ENCODE measurements around the gene CAMK2A. TPM values are rescaled to one million over a fixed set of nuclear protein-coding genes. Genes with fewer than 3 reads are reported as not detected.

The CAMK2A gene
- total and polyA plus RNA-seq, 7 donors: 0.44 to 2.1 (median 0.64) TPM; not detected in 1

DNA sequence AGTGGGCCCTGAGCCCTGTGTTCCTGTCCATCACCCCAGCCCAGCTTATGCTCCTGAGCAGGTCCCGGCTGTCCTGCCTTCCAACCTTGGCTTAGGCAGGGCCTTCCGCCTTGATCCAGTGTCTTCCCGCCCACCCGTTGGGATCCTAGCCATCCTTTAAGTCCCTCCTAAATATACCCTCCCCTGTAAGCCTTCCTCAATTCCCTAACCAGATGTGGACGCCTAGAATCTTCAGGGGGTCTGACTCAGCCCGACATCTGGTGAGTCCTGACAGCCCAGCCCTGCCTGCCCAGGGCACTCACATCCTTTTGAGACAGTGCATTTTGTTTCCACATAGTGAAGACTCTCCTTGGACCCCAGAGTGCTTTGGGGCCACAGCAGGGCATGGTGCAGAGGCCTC, 76.0 kb downstream of the CAMK2A start:
- Histone ChIP-seq H3K4me3 (no peak overlapping the region), H3K9me3 (no peaks in the 10 kb centered on the region), H3K4me1 (peaks cover 0 to 7% (median 2%) of the 10 kb centered on the region in 4 donors), H3K36me3 (no peaks in the 10 kb centered on the region), H3K27me3 (peaks cover 0 to 3% (median 0%) of the 10 kb centered on the region in 3 donors), H3K27ac (no peak overlapping the region)
- DNase-seq: no peak
- TF ChIP-seq POLR2AphosphoS5 (IDR thresholded peaks at IDR 0.05): no peak
- TF ChIP-seq EP300 (IDR thresholded peaks at IDR 0.05): no peak
- TF ChIP-seq POLR2A (IDR thresholded peaks at IDR 0.05): no peak
- TF ChIP-seq, protein P1, sequence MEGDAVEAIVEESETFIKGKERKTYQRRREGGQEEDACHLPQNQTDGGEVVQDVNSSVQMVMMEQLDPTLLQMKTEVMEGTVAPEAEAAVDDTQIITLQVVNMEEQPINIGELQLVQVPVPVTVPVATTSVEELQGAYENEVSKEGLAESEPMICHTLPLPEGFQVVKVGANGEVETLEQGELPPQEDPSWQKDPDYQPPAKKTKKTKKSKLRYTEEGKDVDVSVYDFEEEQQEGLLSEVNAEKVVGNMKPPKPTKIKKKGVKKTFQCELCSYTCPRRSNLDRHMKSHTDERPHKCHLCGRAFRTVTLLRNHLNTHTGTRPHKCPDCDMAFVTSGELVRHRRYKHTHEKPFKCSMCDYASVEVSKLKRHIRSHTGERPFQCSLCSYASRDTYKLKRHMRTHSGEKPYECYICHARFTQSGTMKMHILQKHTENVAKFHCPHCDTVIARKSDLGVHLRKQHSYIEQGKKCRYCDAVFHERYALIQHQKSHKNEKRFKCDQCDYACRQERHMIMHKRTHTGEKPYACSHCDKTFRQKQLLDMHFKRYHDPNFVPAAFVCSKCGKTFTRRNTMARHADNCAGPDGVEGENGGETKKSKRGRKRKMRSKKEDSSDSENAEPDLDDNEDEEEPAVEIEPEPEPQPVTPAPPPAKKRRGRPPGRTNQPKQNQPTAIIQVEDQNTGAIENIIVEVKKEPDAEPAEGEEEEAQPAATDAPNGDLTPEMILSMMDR (IDR thresholded peaks at IDR 0.05): no peak
- WGBS, 2 donors: 81 to 86% methylated on average over 6 of the region's 6 CpGs
- intact Hi-C loops (cut with DNase I): loop anchor here (10.0 kb wide), 2 partner anchors 209 to 221 kb away; partner anchors contain the start of genes HMGXB3 and TIGD6

DNA sequence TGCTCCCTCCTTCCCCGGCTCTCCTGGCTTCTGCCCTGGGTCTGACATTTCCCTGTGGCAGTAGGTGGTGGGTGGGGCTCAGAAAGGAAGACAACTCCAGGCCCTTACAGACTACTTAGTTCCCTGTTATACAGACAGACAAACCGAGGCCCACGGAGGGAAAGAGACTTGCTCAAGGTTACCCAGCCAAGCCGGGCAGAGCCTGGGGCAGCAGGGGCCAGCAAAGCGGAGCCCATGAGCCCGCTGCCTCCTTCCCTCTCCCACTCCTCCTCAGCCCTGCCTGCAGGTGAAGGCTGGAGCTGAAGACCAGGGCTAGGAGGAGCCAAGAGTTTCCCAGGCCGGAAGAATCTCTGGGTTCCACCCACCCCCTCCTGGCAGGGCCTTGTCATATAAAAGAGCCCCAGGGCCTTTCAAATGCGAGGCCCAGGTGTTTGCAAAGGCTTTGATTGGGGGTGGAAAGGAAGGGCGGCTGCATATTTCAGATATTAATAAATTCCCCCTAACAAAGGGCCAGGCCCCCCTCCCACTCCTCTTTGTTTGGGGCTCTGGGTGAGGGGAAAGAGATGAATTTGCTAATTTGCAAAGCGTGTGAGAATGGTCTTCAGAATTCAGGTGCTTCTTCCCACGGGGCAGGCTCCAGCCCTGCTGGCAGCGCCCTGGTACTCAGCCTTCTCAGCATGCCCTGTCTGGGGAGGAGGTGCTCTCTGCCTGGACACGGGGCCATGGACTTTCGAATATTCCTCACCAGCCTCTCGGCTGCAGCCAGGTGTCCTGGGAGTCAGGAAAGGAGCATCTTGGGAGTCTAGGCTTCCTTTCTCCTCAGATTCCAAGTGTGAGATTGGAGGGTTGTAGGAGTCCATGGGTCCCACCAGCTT, 78.2 kb downstream of the CAMK2A start:
- Histone ChIP-seq H3K9me3 (no peaks in the 10 kb centered on the region), H3K27ac (no peak overlapping the region), H3K4me3 (no peak overlapping the region), H3K36me3 (no peaks in the 10 kb centered on the region), H3K27me3 (no peaks in the 10 kb centered on the region), H3K4me1 (no peaks in the 10 kb centered on the region)
- TF ChIP-seq POLR2A (IDR thresholded peaks at IDR 0.05) (no peak), EP300 (IDR thresholded peaks at IDR 0.05) (no peak), POLR2AphosphoS5 (IDR thresholded peaks at IDR 0.05) (no peak)
- TF ChIP-seq, protein P1 (IDR thresholded peaks at IDR 0.05): no peak
- DNase-seq: no peak
- intact Hi-C loops (cut with DNase I): loop anchor here (10.0 kb wide), 2 partner anchors 207 to 223 kb away; partner anchors contain the start of genes HMGXB3 and TIGD6
- WGBS, 2 donors: 28 to 73% methylated on average over 15 of the region's 15 CpGs

- Histone ChIP-seq H3K4me3 (no peak overlapping the region), H3K27me3 (no peaks in the 10 kb centered on the region), H3K27ac (no peak overlapping the region), H3K4me1 (no peaks in the 10 kb centered on the region), H3K9me3 (no peaks in the 10 kb centered on the region), H3K36me3 (no peaks in the 10 kb centered on the region)
- TF ChIP-seq EP300 (IDR thresholded peaks at IDR 0.05) (no peak), POLR2AphosphoS5 (IDR thresholded peaks at IDR 0.05) (no peak), POLR2A (IDR thresholded peaks at IDR 0.05) (no peak)
- TF ChIP-seq, protein P1 (IDR thresholded peaks at IDR 0.05): no peak
- intact Hi-C loops (cut with DNase I): loop anchor here (10.0 kb wide), 2 partner anchors 206 to 224 kb away; partner anchors contain the start of genes HMGXB3 and TIGD6
- WGBS, 2 donors: 50 to 80% methylated on average over 6 of the region's 6 CpGs
- DNase-seq: no peak
Measured at GRCh38 chr5:150210644-150211043, 78.9 kb downstream of the CAMK2A start.

DNA sequence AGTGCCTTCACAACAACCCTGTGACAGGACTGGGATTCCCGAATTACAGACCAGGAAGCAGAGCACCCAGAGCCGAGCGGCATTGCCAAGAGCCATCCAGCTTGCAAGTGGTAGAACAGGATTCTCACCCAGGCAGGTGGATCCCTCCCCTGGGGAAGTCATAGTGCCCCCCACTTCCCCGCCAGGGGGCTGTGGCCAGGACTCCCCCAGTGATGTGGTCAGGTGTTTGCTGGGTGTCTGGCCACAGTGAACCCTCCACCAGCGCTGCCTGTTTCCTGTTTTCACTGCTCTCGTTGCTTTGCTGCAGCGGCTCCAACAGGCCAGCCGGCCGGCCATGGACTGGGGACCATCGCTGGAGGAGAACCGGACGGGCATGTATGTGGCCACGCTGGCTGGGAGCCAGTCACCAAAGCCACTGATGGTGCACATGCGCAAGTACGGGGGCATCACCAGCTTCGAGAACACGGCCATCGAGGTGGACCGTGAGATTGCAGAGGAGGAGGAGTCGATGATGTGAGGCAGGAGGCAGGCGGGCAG, 80.4 kb downstream of the CAMK2A start:
- H3K4me1 ChIP-seq: no peaks in the 10 kb centered on the region
- no peak overlapping the region for H3K27ac ChIP-seq
- intact Hi-C loops (cut with DNase I): no loop called here
- H3K36me3 ChIP-seq: no peaks in the 10 kb centered on the region
- peak in 1 of 4 donors; percentile 27 for TF ChIP-seq POLR2AphosphoS5 (IDR thresholded peaks at IDR 0.05)
- no peak for TF ChIP-seq POLR2A (IDR thresholded peaks at IDR 0.05)
- no peak overlapping the region for H3K4me3 ChIP-seq
- no peak for DNase-seq
- no peaks in the 10 kb centered on the region for H3K9me3 ChIP-seq
- 28 to 38% methylated on average over 21 of the region's 21 CpGs for WGBS, 2 donors
- no peaks in the 10 kb centered on the region for H3K27me3 ChIP-seq

All from sigmoid colon (tissue), 7 donors.